ENCODE data around the gene TUSC2.

The TUSC2 gene

GRCh38 chr3:50322386-50323091, 5.5 kb downstream of the TUSC2 start, which contains the start of gene HYAL2:
HYAL2 (minus strand) TSS chr3:50322745; CDS start chr3:50320489, 2,256 bp downstream.
- Histone ChIP-seq H3K27me3 (ENCODE audit: control insufficient read depth, insufficient read depth, low read length) (no peaks in the 10 kb centered on the region), H3K4me1 (ENCODE audit: control insufficient read depth, insufficient read depth, low read length) (peaks cover 17% of the 10 kb centered on the region), H3K4me3 (ENCODE audit: low read depth, low read length) (peak within 1 kb of the TSS; percentile 97), H3K36me3 (ENCODE audit: control insufficient read depth, insufficient read depth, low read length) (peaks cover 38% of the 10 kb centered on the region), H3K27ac (ENCODE audit: low read depth, low read length) (peak within 1 kb of the TSS; percentile 99), H3K9me3 (ENCODE audit: control insufficient read depth, insufficient read depth, low read length) (no peaks in the 10 kb centered on the region), H3K9ac (ENCODE audit: low read depth, low read length) (peak within 1 kb of the TSS; percentile 100)

DNA sequence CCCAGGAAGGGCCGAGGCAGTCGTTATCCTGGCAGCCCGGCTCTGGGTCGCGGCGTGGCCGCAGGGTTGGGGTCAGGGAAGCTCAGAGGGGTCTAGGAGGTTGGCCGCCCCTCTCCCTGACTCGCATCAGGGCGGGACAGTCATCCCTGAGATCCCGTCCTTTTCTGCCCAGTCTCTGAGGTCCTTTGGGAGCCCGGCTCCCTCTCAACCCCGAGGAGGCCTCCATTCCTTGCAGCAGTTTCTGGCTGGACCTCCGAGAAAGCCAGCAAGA, 6.0 kb downstream of the TUSC2 start:
- peak overlapping the region; percentile 97 for H3K4me3 ChIP-seq (ENCODE audit: low read depth, low read length)
- peaks cover 17% of the 10 kb centered on the region for H3K4me1 ChIP-seq (ENCODE audit: control insufficient read depth, insufficient read depth, low read length)
- no peaks in the 10 kb centered on the region for H3K9me3 ChIP-seq (ENCODE audit: control insufficient read depth, insufficient read depth, low read length)
- H3K27ac ChIP-seq (ENCODE audit: low read depth, low read length), result peak overlapping the region; percentile 99
- H3K9ac ChIP-seq (ENCODE audit: low read depth, low read length), result peak overlapping the region; percentile 51
- H3K36me3 ChIP-seq (ENCODE audit: control insufficient read depth, insufficient read depth, low read length), result peaks cover 43% of the 10 kb centered on the region
- no peaks in the 10 kb centered on the region for H3K27me3 ChIP-seq (ENCODE audit: control insufficient read depth, insufficient read depth, low read length)

- Histone ChIP-seq H3K4me3 (ENCODE audit: low read depth, low read length) (peak overlapping the region; percentile 97), H3K4me1 (ENCODE audit: control insufficient read depth, insufficient read depth, low read length) (peaks cover 17% of the 10 kb centered on the region), H3K36me3 (ENCODE audit: control insufficient read depth, insufficient read depth, low read length) (peaks cover 47% of the 10 kb centered on the region)
Observed at GRCh38 chr3:50321336-50322114, 6.5 kb downstream of the TUSC2 start.

GRCh38 chr3:50320853-50321335, 7.1 kb downstream of the TUSC2 start:
- Histone ChIP-seq H3K9ac (ENCODE audit: low read depth, low read length) (peak overlapping the region; percentile 100), H3K4me3 (ENCODE audit: low read depth, low read length) (peak overlapping the region; percentile 97), H3K36me3 (ENCODE audit: control insufficient read depth, insufficient read depth, low read length) (peaks cover 46% of the 10 kb centered on the region), H3K27me3 (ENCODE audit: control insufficient read depth, insufficient read depth, low read length) (no peaks in the 10 kb centered on the region), H3K9me3 (ENCODE audit: control insufficient read depth, insufficient read depth, low read length) (no peaks in the 10 kb centered on the region), H3K4me1 (ENCODE audit: control insufficient read depth, insufficient read depth, low read length) (peaks cover 17% of the 10 kb centered on the region), H3K27ac (ENCODE audit: low read depth, low read length) (peak overlapping the region; percentile 99)

More at GRCh38 chr3:50321336-50322114, 6.5 kb downstream of the TUSC2 start:
- H3K27me3 ChIP-seq (ENCODE audit: control insufficient read depth, insufficient read depth, low read length), result no peaks in the 10 kb centered on the region
- peak overlapping the region; percentile 100 for H3K9ac ChIP-seq (ENCODE audit: low read depth, low read length)
- peak overlapping the region; percentile 99 for H3K27ac ChIP-seq (ENCODE audit: low read depth, low read length)
- no peaks in the 10 kb centered on the region for H3K9me3 ChIP-seq (ENCODE audit: control insufficient read depth, insufficient read depth, low read length)

- no peaks in the 10 kb centered on the region for H3K9me3 ChIP-seq (ENCODE audit: control insufficient read depth, insufficient read depth, low read length)
- no peak overlapping the region for H3K9ac ChIP-seq (ENCODE audit: low read depth, low read length)
- peak overlapping the region; percentile 97 for H3K4me3 ChIP-seq (ENCODE audit: low read depth, low read length)
- peaks cover 17% of the 10 kb centered on the region for H3K4me1 ChIP-seq (ENCODE audit: control insufficient read depth, insufficient read depth, low read length)
- peak overlapping the region; percentile 99 for H3K27ac ChIP-seq (ENCODE audit: low read depth, low read length)
- no peaks in the 10 kb centered on the region for H3K27me3 ChIP-seq (ENCODE audit: control insufficient read depth, insufficient read depth, low read length)
- peaks cover 40% of the 10 kb centered on the region for H3K36me3 ChIP-seq (ENCODE audit: control insufficient read depth, insufficient read depth, low read length)
Observed at GRCh38 chr3:50319894-50320625, 8.0 kb downstream of the TUSC2 start.

- no peak overlapping the region for H3K4me3 ChIP-seq (ENCODE audit: low read depth, low read length)
- H3K27me3 ChIP-seq (ENCODE audit: control insufficient read depth, insufficient read depth, low read length), result no peaks in the 10 kb centered on the region
- peaks cover 40% of the 10 kb centered on the region for H3K36me3 ChIP-seq (ENCODE audit: control insufficient read depth, insufficient read depth, low read length)
- no peak overlapping the region for H3K27ac ChIP-seq (ENCODE audit: low read depth, low read length)
- peaks cover 17% of the 10 kb centered on the region for H3K4me1 ChIP-seq (ENCODE audit: control insufficient read depth, insufficient read depth, low read length)
- H3K9me3 ChIP-seq (ENCODE audit: control insufficient read depth, insufficient read depth, low read length), result no peaks in the 10 kb centered on the region
- H3K9ac ChIP-seq (ENCODE audit: low read depth, low read length), result no peak overlapping the region
Observed at GRCh38 chr3:50319181-50319893, 8.7 kb downstream of the TUSC2 start.

GRCh38 chr3:50318615-50319014, 9.4 kb downstream of the TUSC2 start:
- Histone ChIP-seq H3K36me3 (ENCODE audit: control insufficient read depth, insufficient read depth, low read length) (peaks cover 40% of the 10 kb centered on the region), H3K9ac (ENCODE audit: low read depth, low read length) (no peak overlapping the region), H3K27ac (ENCODE audit: low read depth, low read length) (no peak overlapping the region), H3K4me1 (ENCODE audit: control insufficient read depth, insufficient read depth, low read length) (peaks cover 17% of the 10 kb centered on the region), H3K4me3 (ENCODE audit: low read depth, low read length) (no peak overlapping the region), H3K9me3 (ENCODE audit: control insufficient read depth, insufficient read depth, low read length) (no peaks in the 10 kb centered on the region), H3K27me3 (ENCODE audit: control insufficient read depth, insufficient read depth, low read length) (no peaks in the 10 kb centered on the region)

GRCh38 chr3:50318163-50318562, 9.9 kb downstream of the TUSC2 start:
- Histone ChIP-seq H3K4me1 (ENCODE audit: control insufficient read depth, insufficient read depth, low read length) (peaks cover 15% of the 10 kb centered on the region), H3K4me3 (ENCODE audit: low read depth, low read length) (no peak overlapping the region), H3K36me3 (ENCODE audit: control insufficient read depth, insufficient read depth, low read length) (peaks cover 40% of the 10 kb centered on the region), H3K27ac (ENCODE audit: low read depth, low read length) (no peak overlapping the region), H3K27me3 (ENCODE audit: control insufficient read depth, insufficient read depth, low read length) (no peaks in the 10 kb centered on the region), H3K9me3 (ENCODE audit: control insufficient read depth, insufficient read depth, low read length) (no peaks in the 10 kb centered on the region), H3K9ac (ENCODE audit: low read depth, low read length) (no peak overlapping the region)

DNA sequence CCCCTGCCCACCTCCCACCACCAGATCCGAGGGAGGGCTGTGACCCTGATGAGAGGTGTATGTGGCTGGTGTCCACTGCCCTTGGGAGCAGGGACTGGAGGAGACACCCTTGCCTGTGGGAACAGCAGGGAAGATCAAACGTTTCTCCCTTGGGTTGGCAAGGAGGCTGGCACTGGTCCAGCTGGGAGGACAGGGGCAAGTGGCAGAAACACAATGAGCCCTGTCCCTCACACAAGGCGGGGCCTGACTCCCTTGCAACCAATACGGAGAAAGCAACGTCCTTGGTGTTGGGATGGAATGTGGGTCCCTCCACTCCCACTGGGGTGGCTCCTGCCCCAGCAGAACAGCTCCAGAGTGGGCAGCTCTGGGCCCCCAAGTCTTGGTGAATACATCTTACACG, 10.7 kb downstream of the TUSC2 start:
- H3K27ac ChIP-seq (ENCODE audit: low read depth, low read length), result peak overlapping the region; percentile 5

DNA sequence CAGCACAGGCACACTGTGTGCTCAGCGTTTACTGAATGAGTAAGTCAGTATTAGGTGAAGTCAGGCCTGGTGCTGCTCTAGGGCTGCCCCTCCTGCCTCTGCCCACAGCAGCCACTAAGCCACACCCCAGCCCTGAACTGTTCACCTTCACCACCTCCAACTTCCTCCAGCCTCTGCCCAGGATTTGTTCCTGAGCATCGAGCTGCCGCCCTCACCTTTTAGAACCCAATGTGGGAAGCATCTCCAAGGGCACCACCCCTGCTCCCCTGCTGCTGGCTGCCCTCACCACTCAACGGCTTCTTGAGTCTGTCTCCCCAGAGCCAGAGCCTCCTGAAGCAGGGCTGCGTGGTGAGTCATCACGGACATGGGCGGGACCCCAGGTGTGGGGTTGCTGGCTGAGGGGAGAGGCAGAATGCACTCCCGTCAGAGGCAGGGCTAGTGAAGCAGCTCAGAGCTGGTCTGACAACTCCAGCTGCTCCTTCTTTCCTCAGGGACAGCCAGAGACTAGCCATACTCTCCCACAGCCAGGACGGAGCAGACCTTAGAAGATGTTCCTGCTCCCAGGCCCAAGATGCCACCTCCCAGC, 11.3 kb downstream of the TUSC2 start:
- peaks cover 9% of the 10 kb centered on the region; the same call in 1 of the 2 replicates for H3K4me1 ChIP-seq (ENCODE audit: control insufficient read depth, insufficient read depth, low read length)
- H3K27me3 ChIP-seq (ENCODE audit: control insufficient read depth, insufficient read depth, low read length), result no peaks in the 10 kb centered on the region
- H3K9me3 ChIP-seq (ENCODE audit: control insufficient read depth, insufficient read depth, low read length), result no peaks in the 10 kb centered on the region
- peaks cover 40% of the 10 kb centered on the region for H3K36me3 ChIP-seq (ENCODE audit: control insufficient read depth, insufficient read depth, low read length)
- H3K4me3 ChIP-seq (ENCODE audit: low read depth, low read length), result no peak overlapping the region
- no peak overlapping the region for H3K9ac ChIP-seq (ENCODE audit: low read depth, low read length)
- H3K27ac ChIP-seq (ENCODE audit: low read depth, low read length), result peak overlapping the region; percentile 5

More for the DNA sequence above, 10.7 kb downstream of the TUSC2 start:
- no peak overlapping the region for H3K4me3 ChIP-seq (ENCODE audit: low read depth, low read length)
- H3K36me3 ChIP-seq (ENCODE audit: control insufficient read depth, insufficient read depth, low read length), result peaks cover 40% of the 10 kb centered on the region
- no peaks in the 10 kb centered on the region for H3K9me3 ChIP-seq (ENCODE audit: control insufficient read depth, insufficient read depth, low read length)
- H3K9ac ChIP-seq (ENCODE audit: low read depth, low read length), result no peak overlapping the region
- peaks cover 9% of the 10 kb centered on the region; the same call in 1 of the 2 replicates for H3K4me1 ChIP-seq (ENCODE audit: control insufficient read depth, insufficient read depth, low read length)
- no peaks in the 10 kb centered on the region for H3K27me3 ChIP-seq (ENCODE audit: control insufficient read depth, insufficient read depth, low read length)
